K562 (cell line): ENCODE data around the gene SCTR. TPM values are rescaled to one million over a fixed set of nuclear protein-coding genes. Genes with fewer than 3 reads are reported as not detected.

Source experiments
- ATAC-seq: fragments of 200-7000 bp; cut with Tn5 transposase; 3 replicates; pipeline ENCODE4 v1.9.1; 2020; ENCODE audit warnings: moderate library complexity
- BruUV-seq: library from RNA; stranded (reverse); fragments of 400-500 nt; replicated peaks from 2 replicates; lab custom pipeline; 2021; lab: Mats Ljungman, UMichigan
- CTCF ChIA-PET: fragments of 300-600 bp; formaldehyde crosslinking; extraction: SDS; loops from one replicate; lab custom pipeline; 2021; ENCODE audit warnings: low intra/inter-chr PET ratio; lab: Yijun Ruan, JAX
- POLR2A ChIA-PET: fragments of 300-600, 350-650 bp; sonication (Branson Sonifier 250); formaldehyde crosslinking; extraction: SDS; loops from one replicate; lab custom pipeline; 2021; ENCODE audit warnings: antibody characterized with exemption, inconsistent platforms; lab: Yijun Ruan, JAX
- DNase-seq, 4 experiments: peaks; one replicate each; pipeline versions ENCODE4 v3.0.0 to v3.0.0-alpha.2; 2011 to 2018; ENCODE audit warnings: low spot score in 3 of 4, mixed read lengths in 3 of 4; ENCODE audit errors: extremely low read depth in 1 of 4
- FAIRE-seq: peaks from 2 replicates; lab custom pipeline; 2011; peaks lifted over from hg19 to GRCh38; lab: Jason Lieb, UNC
- H2AFZ ChIP-seq: 2 replicates; pipeline ENCODE4 v1.6.0; 2011; ENCODE audit warnings: low read depth, low read length, control low read depth, inconsistent platforms
- H3K27ac ChIP-seq: fragments of 200-600 bp; 3 replicates; pipeline ENCODE4 v1.8.0; 2011; ENCODE audit warnings: low read depth, mild to moderate bottlenecking, control low read depth, inconsistent platforms, low read length, moderate library complexity, mixed read lengths; ENCODE audit errors: extremely low read depth
- H3K27me3 ChIP-seq, 2 experiments: fragments of 300-600 bp in 1 of 2; 2 replicates in 1 of 2; 3 replicates in 1 of 2; pipeline versions ENCODE4 v1.6.0 to v1.8.0; 2011; ENCODE audit warnings: inconsistent platforms in 2 of 2, low read length in 2 of 2, mild to moderate bottlenecking in 1 of 2, mixed read lengths in 1 of 2, moderate library complexity in 1 of 2; ENCODE audit not compliant: control insufficient read depth in 2 of 2, insufficient read depth in 2 of 2
- H3K36me3 ChIP-seq: fragments of 300-600 bp; 3 replicates; pipeline ENCODE4 v1.8.0; 2011; ENCODE audit warnings: mild to moderate bottlenecking, low read length, inconsistent platforms; ENCODE audit not compliant: control insufficient read depth, insufficient read depth
- H3K4me1 ChIP-seq, 2 experiments: fragments of 200-600 bp in 1 of 2; replicated peaks in 1 of 2; 2 replicates in 1 of 2; 3 replicates in 1 of 2; pipeline versions ENCODE4 v1.5.1 to v1.8.0; 2011; ENCODE audit warnings: inconsistent platforms in 2 of 2, low read length in 2 of 2, mild to moderate bottlenecking in 1 of 2, mixed read lengths in 1 of 2, moderate library complexity in 1 of 2; ENCODE audit not compliant: control insufficient read depth in 2 of 2, insufficient read depth in 2 of 2
- H3K4me2 ChIP-seq: 2 replicates; pipeline ENCODE4 v1.6.1; 2011; ENCODE audit warnings: low read length, control low read depth, inconsistent platforms, mixed read lengths; ENCODE audit not compliant: insufficient read depth
- H3K4me3 ChIP-seq: fragments of 200-600 bp; sonication (generic), shearing (Covaris generic); 2 replicates; pipeline ENCODE4 v1.5.1; 2016; ENCODE audit warnings: control low read depth, inconsistent platforms
- H3K79me2 ChIP-seq: fragments of 200-600 bp; 3 replicates; pipeline ENCODE4 v1.8.0; 2011; ENCODE audit warnings: low read length, inconsistent platforms; ENCODE audit not compliant: control insufficient read depth, insufficient read depth
- H3K9ac ChIP-seq, 2 experiments: 2 replicates each; pipeline versions ENCODE4 v1.6.0 to v1.6.1; 2011; ENCODE audit warnings: low read depth in 2 of 2, low read length in 2 of 2, control low read depth in 1 of 2, inconsistent platforms in 1 of 2, mild to moderate bottlenecking in 1 of 2, mixed read lengths in 1 of 2; ENCODE audit not compliant: insufficient read depth in 1 of 2
- H3K9me1 ChIP-seq: one replicate; pipeline ENCODE4 v1.6.0; 2011; ENCODE audit warnings: inconsistent platforms, mild to moderate bottlenecking, low read length, moderate library complexity; ENCODE audit not compliant: control insufficient read depth, insufficient read depth
- H3K9me3 ChIP-seq: replicated peaks from 2 replicates; pipeline ENCODE4 v1.5.1; 2011; ENCODE audit warnings: low read depth, low read length, inconsistent platforms; ENCODE audit not compliant: control insufficient read depth, insufficient read depth
- H4K20me1 ChIP-seq: replicated peaks from 2 replicates; pipeline ENCODE4 v1.6.1; 2011; ENCODE audit warnings: low read length, inconsistent platforms, mixed read lengths; ENCODE audit not compliant: control insufficient read depth, insufficient read depth
- AFF4 ChIP-seq: sonication (generic); formaldehyde crosslinking; IDR thresholded peaks from 2 replicates; pipeline ENCODE4 v1.8.0; 2023; ENCODE audit warnings: mild to moderate bottlenecking, missing genetic modification reagents
- EHMT2 ChIP-seq: fragments of 450-650 bp; IDR thresholded peaks from 2 replicates; pipeline ENCODE4 v1.6.1; 2018; ENCODE audit warnings: antibody characterized with exemption
- FOS ChIP-seq: IDR thresholded peaks from 3 replicates; pipeline ENCODE4 v1.6.1; 2011; ENCODE audit not compliant: insufficient read length; ENCODE audit errors: extremely low read depth
- SRSF3 ChIP-seq: fragments of 200-400 bp; formaldehyde crosslinking; IDR thresholded peaks from 2 replicates; pipeline ENCODE4 v1.6.1; 2016; ENCODE audit warnings: mild to moderate bottlenecking, low read length, moderate library complexity; ENCODE audit not compliant: insufficient read depth
- TGIF2 ChIP-seq: sonication (generic); formaldehyde crosslinking; IDR thresholded peaks from 2 replicates; pipeline ENCODE4 v1.8.1; 2022; ENCODE audit warnings: mild to moderate bottlenecking, missing genetic modification reagents, moderate library complexity
- ZBTB7A ChIP-seq: IDR thresholded peaks from 2 replicates; pipeline ENCODE4 v1.6.1; 2011; ENCODE audit warnings: low read depth, mild to moderate bottlenecking, low read length, moderate library complexity, borderline replicate concordance; ENCODE audit not compliant: control insufficient read depth
- WGBS: fragments of 100-300 bp; shearing (Covaris generic); methylation state at CpG from one replicate; pipeline ENCODE4 v1.1.6; 2016; ENCODE audit warnings: low coverage, mixed read lengths; ENCODE audit not compliant: insufficient coverage; ENCODE audit errors: missing lambda C conversion rate; 5-methylcytosine and 5-hydroxymethylcytosine counted together
- in situ Hi-C: fragments of 300-500 bp; cut with MboI; formaldehyde crosslinking; loops from 4 replicates; pipeline ENCODE4 v1.15.0; 2018; ENCODE audit warnings: inconsistent platforms, mixed read lengths
- intact Hi-C: fragments of 100-400 bp; cut with micrococcal nuclease; formaldehyde crosslinking; loops from 2 replicates; pipeline ENCODE4 v1.14.2; 2022
- polyA plus RNA-seq, 8 experiments: library from polyadenylated mRNA; depleted of rRNA in 4 of 8; stranded (reverse) in 5 of 8; unstranded in 3 of 8; fragments of >200 nt; fragmentation: Nextera tagmentation in 2 of 8; fragmentation: Illumina TruSeq in 1 of 8; extraction: Ambion mirVana in 2 of 8; extraction: Trizol in 1 of 8; gene quantifications; 2 replicates each; pipeline versions ENCODE4 v1.2.1 to v1.2.3, GENCODE V29; 2011 to 2014; ENCODE audit warnings: inconsistent platforms in 1 of 8, missing spikeins in 1 of 8
- total RNA-seq, 7 experiments: library from RNA; depleted of rRNA in 6 of 7; stranded (reverse); fragments of >200 nt in 6 of 7; fragmentation: Illumina TruSeq in 2 of 7; extraction: Trizol in 2 of 7; gene quantifications; 2 replicates each; pipeline versions ENCODE4 v1.2.1 to v1.2.3, GENCODE V29; 2011 to 2021; ENCODE audit warnings: low replicate concordance in 1 of 7

The SCTR gene
- total and polyA plus RNA-seq, 9 of the 15 experiments (the other 6 are each of a cell fraction or from before 2014, with no cell fraction given), result not detected

GRCh38 chr2:119473621-119474370, 50.5 kb downstream of the SCTR start (continued):
- TF ChIP-seq FOS, result no peak

GRCh38 chr2:119472749-119473148, 51.5 kb downstream of the SCTR start:
- H3K27me3 ChIP-seq, result peaks cover 6 to 41% of the 10 kb centered on the region in 2 experiments; a peak in 4 of 5 replicates
- POLR2A ChIA-PET, result interaction anchor here (0.5 kb wide), 1 partner anchor 29 kb away, joined by 3 read pairs; no protein-coding TSS in a partner anchor

More at GRCh38 chr2:119472749-119473148, 51.5 kb downstream of the SCTR start:
- 2% methylated on average over 8 of the region's 8 CpGs for WGBS
- Histone ChIP-seq H2AFZ (no peak overlapping the region), H3K4me1 (no peaks in the 10 kb centered on the region), H3K27ac (no peak overlapping the region), H3K36me3 (no peaks in the 10 kb centered on the region), H3K79me2 (no peaks in the 10 kb centered on the region), H4K20me1 (peaks cover 3% of the 10 kb centered on the region), H3K9me3 (no peaks in the 10 kb centered on the region), H3K9ac (no peak overlapping the region)
- ATAC-seq, result no peak
- no TSS peak for BruUV-seq
- FAIRE-seq, result no peak
- in situ Hi-C loops, result loop anchor here (5.0 kb wide), 1 partner anchor 160 kb away; no protein-coding TSS in a partner anchor
- CTCF ChIA-PET, result no interaction called here
- intact Hi-C loops, result loop anchor here (10.0 kb wide), 1 partner anchor 448 kb away; no protein-coding TSS in a partner anchor
- no peak for DNase-seq
- TF ChIP-seq ZBTB7A (no peak), SRSF3 (no peak), EHMT2 (no peak), TGIF2 (CRISPR knock-in tag) (no peak), AFF4 (CRISPR knock-in tag) (no peak)
- TF ChIP-seq, all 486 proteins: peak for 0
- H3K4me3 ChIP-seq, result no peak overlapping the region
- no peak overlapping the region for H3K4me2 ChIP-seq
- H3K9me1 ChIP-seq, result no peaks in the 10 kb centered on the region
